Neural cell (in vitro differentiated cells): ENCODE measurements around the gene WDR11. TPM values are rescaled to one million over a fixed set of nuclear protein-coding genes. Genes with fewer than 3 reads are reported as not detected.

Experiments
- H2AFZ ChIP-seq: fragments of 200-600, 300-800 bp; sonication (generic), shearing (Covaris generic); 2 replicates; pipeline ENCODE4 v1.6.0; 2014; ENCODE audit warnings: low read depth, mild to moderate bottlenecking, antibody characterized with exemption, low read length, moderate library complexity
- H3F3A ChIP-seq: fragments of 200-600 bp; shearing (Covaris generic); 2 replicates; pipeline ENCODE4 v1.6.1; 2016; ENCODE audit warnings: mild to moderate bottlenecking, moderate library complexity, mixed read lengths, antibody characterized with exemption, low read length; ENCODE audit not compliant: insufficient read depth, poor library complexity, severe bottlenecking
- H3K27ac ChIP-seq: fragments of 200-600, 300-800 bp; sonication (generic), shearing (Covaris generic); 2 replicates; pipeline ENCODE4 v1.5.1; 2014; ENCODE audit warnings: mild to moderate bottlenecking, low read length, moderate library complexity
- H3K27me3 ChIP-seq: fragments of 300-800, 200-600 bp; sonication (generic), shearing (Covaris generic); 2 replicates; pipeline ENCODE4 v1.6.0; 2014; ENCODE audit warnings: mild to moderate bottlenecking, low read depth, low read length, moderate library complexity; ENCODE audit not compliant: insufficient read depth
- H3K36me3 ChIP-seq: fragments of 300-800, 200-600 bp; sonication (generic), shearing (Covaris generic); 2 replicates; pipeline ENCODE4 v1.5.1; 2014; ENCODE audit warnings: mild to moderate bottlenecking, antibody characterized with exemption, low read length, moderate library complexity; ENCODE audit not compliant: insufficient read depth
- H3K4me2 ChIP-seq: fragments of 300-800, 200-600 bp; sonication (generic), shearing (Covaris generic); 2 replicates; pipeline ENCODE4 v1.6.0; 2014; ENCODE audit warnings: mild to moderate bottlenecking, low read length
- H3K4me3 ChIP-seq: fragments of 300-800, 200-600 bp; sonication (generic), shearing (Covaris generic); 2 replicates; pipeline ENCODE4 v1.5.1; 2014; ENCODE audit warnings: mild to moderate bottlenecking, low read length, moderate library complexity
- H3K79me2 ChIP-seq: fragments of 200-600 bp; shearing (Covaris generic); replicated peaks from 2 replicates; pipeline ENCODE4 v1.6.0; 2014; ENCODE audit warnings: mild to moderate bottlenecking, low read length, moderate library complexity; ENCODE audit not compliant: insufficient read depth
- H3K9ac ChIP-seq: fragments of 300-800, 200-600 bp; sonication (generic), shearing (Covaris generic); 2 replicates; pipeline ENCODE4 v1.6.1; 2016; ENCODE audit warnings: mild to moderate bottlenecking, low read length, mixed read lengths
- H3K9me2 ChIP-seq: fragments of 200-600 bp; shearing (Covaris generic); 2 replicates; pipeline ENCODE4 v1.6.1; 2016; ENCODE audit warnings: mild to moderate bottlenecking, low read length, mixed read lengths; ENCODE audit not compliant: insufficient read depth
- H3K9me3 ChIP-seq: fragments of 200-600, 300-800 bp; sonication (generic), shearing (Covaris generic); 2 replicates; pipeline ENCODE4 v1.6.1; 2016; ENCODE audit warnings: mild to moderate bottlenecking, mixed run types, low read length, moderate library complexity, mixed read lengths
- H4K20me1 ChIP-seq: fragments of 200-600 bp; shearing (Covaris generic); 2 replicates; pipeline ENCODE4 v1.6.1; 2016; ENCODE audit warnings: mild to moderate bottlenecking, mixed run types; ENCODE audit not compliant: insufficient read depth
- CTCF ChIP-seq: fragments of 450-650 bp; IDR thresholded peaks from 2 replicates; pipeline ENCODE4 v1.5.1; 2014; ENCODE audit warnings: antibody characterized with exemption, mild to moderate bottlenecking, moderate library complexity; ENCODE audit not compliant: poor library complexity, severe bottlenecking
- EP300 ChIP-seq: fragments of 450-650 bp; conservative IDR thresholded peaks from 2 replicates; pipeline ENCODE4 v1.6.1; 2014; ENCODE audit warnings: antibody characterized with exemption, mild to moderate bottlenecking, moderate library complexity; ENCODE audit not compliant: poor library complexity, severe bottlenecking
- EZH2 ChIP-seq: fragments of 200-600, 300-800 bp; shearing (Covaris generic), sonication (generic); IDR thresholded peaks from 2 replicates; pipeline ENCODE4 v1.6.1; 2014; ENCODE audit warnings: antibody characterized with exemption, low read length, borderline replicate concordance, mild to moderate bottlenecking; ENCODE audit not compliant: insufficient read depth, poor library complexity, severe bottlenecking
- MXI1 ChIP-seq: fragments of 450-650 bp; conservative IDR thresholded peaks from 2 replicates; pipeline ENCODE4 v1.6.1; 2014; ENCODE audit warnings: antibody characterized with exemption, mild to moderate bottlenecking; ENCODE audit not compliant: poor library complexity, severe bottlenecking
- POLR2AphosphoS5 ChIP-seq: IDR thresholded peaks from 2 replicates; pipeline ENCODE4 v1.6.1; 2012
- RAD21 ChIP-seq: fragments of 450-650 bp; conservative IDR thresholded peaks from 2 replicates; pipeline ENCODE4 v1.6.1; 2014; ENCODE audit warnings: antibody characterized with exemption, mild to moderate bottlenecking, moderate library complexity
- REST ChIP-seq: IDR thresholded peaks from 2 replicates; pipeline ENCODE4 v1.6.1; 2012; ENCODE audit warnings: borderline replicate concordance
- SMC3 ChIP-seq: fragments of 450-650 bp; conservative IDR thresholded peaks from 2 replicates; pipeline ENCODE4 v1.6.1; 2014; ENCODE audit warnings: antibody characterized with exemption, mild to moderate bottlenecking, moderate library complexity; ENCODE audit not compliant: poor library complexity
- TAF1 ChIP-seq: IDR thresholded peaks from 2 replicates; pipeline ENCODE4 v1.6.1; 2012; ENCODE audit warnings: low read depth
- polyA plus RNA-seq: library from polyadenylated mRNA; depleted of rRNA; stranded (reverse); fragments of >200 nt; gene quantifications from 2 replicates; pipeline ENCODE4 v1.2.3, GENCODE V29; 2014

WDR11 gene
- polyA plus RNA-seq, 1 donor from 2014 or later, result 160 TPM

- H3K9ac ChIP-seq, result no peak overlapping the region
- no peaks in the 10 kb centered on the region for H3K27me3 ChIP-seq
- H3K27ac ChIP-seq, result no peak overlapping the region
- H2AFZ ChIP-seq, result no peak overlapping the region
- no peak overlapping the region for H3K4me2 ChIP-seq
- no peaks in the 10 kb centered on the region for H3K36me3 ChIP-seq
- no peaks in the 10 kb centered on the region for H3F3A ChIP-seq
- H4K20me1 ChIP-seq, result no peaks in the 10 kb centered on the region
- no peak overlapping the region for H3K4me3 ChIP-seq
- no peaks in the 10 kb centered on the region for H3K79me2 ChIP-seq
- H3K9me2 ChIP-seq, result no peaks in the 10 kb centered on the region
- TF ChIP-seq CTCF (no peak), POLR2AphosphoS5 (no peak), TAF1 (no peak), SMC3 (no peak), REST (no peak), RAD21 (no peak), MXI1 (no peak), EZH2 (no peak), EP300 (no peak)
- H3K9me3 ChIP-seq, result no peaks in the 10 kb centered on the region
These were observed 17.8 kb upstream of the WDR11 start for GRCh38 chr10:120833222-120833928.

- Histone ChIP-seq H3F3A (no peaks in the 10 kb centered on the region), H3K9me2 (no peaks in the 10 kb centered on the region), H3K27me3 (no peaks in the 10 kb centered on the region), H2AFZ (no peak overlapping the region), H3K9ac (no peak overlapping the region), H3K36me3 (no peaks in the 10 kb centered on the region), H3K79me2 (no peaks in the 10 kb centered on the region), H3K9me3 (no peaks in the 10 kb centered on the region), H3K27ac (no peak overlapping the region), H3K4me2 (no peak overlapping the region), H3K4me3 (no peak overlapping the region), H4K20me1 (no peaks in the 10 kb centered on the region)
- TF ChIP-seq TAF1, result no peak
- no peak for TF ChIP-seq MXI1
- TF ChIP-seq RAD21, result no peak
- TF ChIP-seq EP300, result no peak
- TF ChIP-seq POLR2AphosphoS5, result no peak
- TF ChIP-seq EZH2, result no peak
- no peak for TF ChIP-seq SMC3
- no peak for TF ChIP-seq CTCF
- no peak for TF ChIP-seq REST
These were observed 15.6 kb upstream of the WDR11 start for GRCh38 chr10:120835603-120836002.
